GM04503 (cell line): ENCODE data around the gene GJC2.

Source experiments
- DNase-seq: peaks from one replicate; pipeline ENCODE4 v3.0.0-alpha.2; 2012; ENCODE audit warnings: low read depth

GJC2 gene

GRCh38 chr1:228158151-228159007 lies 8.6 kb downstream of the GJC2 start:
- no peak for DNase-seq

DNA sequence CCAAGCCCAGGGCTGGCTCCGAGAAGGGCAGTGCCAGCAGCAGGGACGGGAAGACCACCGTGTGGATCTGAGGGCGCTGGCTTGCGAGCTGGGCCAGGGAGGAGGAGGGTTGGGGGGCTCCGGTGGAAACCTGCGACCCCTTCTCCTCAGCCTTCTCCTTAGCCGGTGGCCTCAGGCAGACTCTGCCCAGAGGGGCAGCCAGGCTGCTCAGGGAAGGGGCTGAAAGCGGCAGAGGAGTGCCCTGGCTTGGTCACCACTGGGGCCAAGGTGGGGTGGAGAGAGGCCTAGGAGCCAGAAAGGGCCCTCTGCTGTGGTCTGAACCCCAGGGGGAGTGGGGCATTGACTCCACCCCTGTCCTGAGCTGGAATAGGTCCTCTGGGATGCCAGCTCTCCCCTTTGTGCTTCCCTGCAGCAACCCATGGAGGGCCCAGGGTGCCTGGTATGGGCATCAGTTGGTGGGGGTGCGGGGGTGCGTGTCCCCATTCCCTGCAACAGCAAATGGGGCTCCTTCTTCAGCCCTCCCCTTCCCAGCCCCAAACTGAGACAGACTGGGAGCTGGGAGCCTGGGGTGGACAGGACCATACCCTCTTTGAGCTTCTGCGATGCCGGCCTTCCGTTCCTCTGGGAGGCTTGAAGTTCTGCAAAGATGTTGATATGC lies 9.4 kb downstream of the GJC2 start:
- no peak for DNase-seq

DNA sequence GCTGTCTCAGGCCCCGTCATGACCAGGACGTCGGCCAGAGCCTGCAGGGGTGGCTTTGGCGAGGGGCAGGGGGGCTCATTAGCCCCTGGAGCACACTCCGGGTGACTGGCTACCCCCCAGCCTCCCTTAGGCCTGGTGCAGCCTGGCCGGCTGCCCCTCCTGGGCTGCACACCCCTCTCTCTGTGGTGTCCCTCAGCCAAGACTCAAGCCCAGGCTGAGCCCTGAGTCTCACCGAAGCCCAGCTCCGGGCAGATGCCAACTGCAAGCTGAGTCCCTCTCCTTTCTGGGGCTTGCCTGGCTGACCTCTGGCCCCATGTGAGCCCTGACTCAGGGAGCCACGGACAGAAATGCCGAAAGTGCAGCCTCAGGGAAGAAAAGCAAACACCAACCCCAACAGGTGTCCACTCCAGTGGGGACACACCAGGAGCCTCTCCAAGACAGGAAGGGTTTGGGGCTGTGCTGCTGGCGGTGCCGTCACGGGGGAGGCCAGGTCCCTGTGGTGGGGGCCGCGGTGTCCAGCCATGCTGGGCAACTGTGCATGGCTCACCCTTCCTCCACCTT lies 10.6 kb downstream of the GJC2 start:
- no peak for DNase-seq

DNA sequence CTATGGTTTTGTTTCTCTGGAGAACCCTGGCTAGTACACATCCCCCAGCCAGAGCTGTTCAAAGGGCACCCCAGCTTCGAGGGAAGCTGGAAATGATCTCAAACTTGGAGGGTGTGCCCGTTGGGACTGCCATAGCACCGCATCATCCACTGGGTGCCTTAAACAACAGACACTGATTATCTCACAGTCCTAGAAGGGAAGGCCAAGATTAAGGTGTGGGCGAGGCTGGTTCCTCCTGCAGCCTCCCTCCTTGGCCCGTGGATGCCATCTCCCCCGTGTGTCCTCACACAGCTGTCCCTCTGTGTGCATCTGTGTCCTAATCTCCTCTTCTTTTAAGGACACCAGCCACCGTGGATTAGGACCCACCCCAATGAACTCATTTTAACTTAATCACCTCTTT lies 11.6 kb downstream of the GJC2 start:
- no peak for DNase-seq

GRCh38 chr1:228161866-228162265 lies 12.1 kb downstream of the GJC2 start:
- DNase-seq: no peak

DNA sequence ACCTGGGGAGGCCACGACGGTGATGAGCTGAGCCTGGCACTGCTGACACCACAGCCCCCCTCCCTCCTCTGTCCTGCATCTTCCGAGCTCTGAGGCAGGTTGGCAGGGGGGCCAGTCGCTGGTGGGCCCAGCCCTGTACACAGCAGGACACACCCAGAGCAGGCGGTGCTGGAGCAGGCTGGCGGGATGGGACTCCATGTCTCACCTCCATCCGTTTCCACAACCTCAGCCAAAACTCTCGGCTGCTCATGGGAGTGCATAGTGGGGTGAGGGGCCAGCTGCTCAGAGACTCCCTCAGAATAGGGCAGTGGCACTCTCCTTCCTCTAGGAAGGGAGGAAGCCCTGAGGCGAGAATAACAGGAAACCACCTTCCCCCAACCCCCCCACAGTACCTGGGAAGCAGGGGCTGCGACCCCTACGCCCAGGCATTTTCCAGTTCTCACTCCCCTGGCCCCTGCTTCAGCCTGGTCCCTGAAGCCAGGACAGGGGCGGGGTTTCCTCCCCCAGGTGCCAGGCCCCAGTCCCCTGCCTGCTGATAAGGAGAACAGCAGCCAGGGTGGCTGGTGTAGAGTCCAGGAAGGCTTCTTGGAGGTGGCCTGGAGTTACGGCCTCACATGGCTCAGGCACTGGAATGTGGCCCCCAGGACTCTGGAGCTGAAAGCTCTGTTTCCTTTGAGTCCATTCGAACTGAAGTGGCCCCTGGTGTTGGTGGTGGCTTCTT lies 12.7 kb downstream of the GJC2 start:
- no peak for DNase-seq

GRCh38 chr1:228163007-228163753 lies 13.4 kb downstream of the GJC2 start:
- no peak for DNase-seq

DNA sequence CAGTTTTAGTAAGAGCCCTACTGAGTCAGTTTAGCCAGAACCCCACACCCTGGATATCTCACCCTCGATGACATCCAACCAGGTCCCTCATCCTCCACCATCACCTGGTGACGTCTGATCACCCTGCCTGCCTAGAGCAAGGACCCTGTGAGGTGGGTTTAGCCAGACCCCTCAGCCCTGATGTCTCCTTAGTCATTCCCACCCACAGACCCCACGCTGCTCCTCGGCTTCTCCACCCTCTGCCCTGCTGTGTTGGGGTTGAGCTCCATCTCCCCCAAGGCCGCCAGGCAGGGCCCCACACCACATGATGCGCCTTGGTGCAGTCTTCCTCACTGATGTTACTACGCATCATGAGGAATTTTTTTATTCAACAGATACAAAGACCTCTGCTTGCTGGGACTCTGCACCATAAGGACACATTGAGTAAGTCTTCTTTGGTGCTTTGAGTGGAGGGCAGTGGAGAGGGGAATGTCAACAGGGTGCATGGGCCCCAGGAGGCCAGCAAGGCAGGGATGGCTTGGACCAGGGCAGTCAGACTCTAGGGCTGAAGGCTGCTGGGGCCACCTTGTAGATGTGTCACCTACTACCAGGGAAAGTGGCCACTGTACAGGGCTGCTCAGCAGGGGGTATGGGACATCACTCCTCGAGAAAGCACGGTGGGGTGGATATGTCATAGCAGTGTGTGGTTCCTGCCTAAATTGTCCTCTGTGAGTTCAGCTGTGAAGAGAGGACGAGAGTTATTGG lies 14.2 kb downstream of the GJC2 start:
- no peak for DNase-seq

GRCh38 chr1:228164561-228165371 lies 15.0 kb downstream of the GJC2 start:
- DNase-seq: no peak

DNA sequence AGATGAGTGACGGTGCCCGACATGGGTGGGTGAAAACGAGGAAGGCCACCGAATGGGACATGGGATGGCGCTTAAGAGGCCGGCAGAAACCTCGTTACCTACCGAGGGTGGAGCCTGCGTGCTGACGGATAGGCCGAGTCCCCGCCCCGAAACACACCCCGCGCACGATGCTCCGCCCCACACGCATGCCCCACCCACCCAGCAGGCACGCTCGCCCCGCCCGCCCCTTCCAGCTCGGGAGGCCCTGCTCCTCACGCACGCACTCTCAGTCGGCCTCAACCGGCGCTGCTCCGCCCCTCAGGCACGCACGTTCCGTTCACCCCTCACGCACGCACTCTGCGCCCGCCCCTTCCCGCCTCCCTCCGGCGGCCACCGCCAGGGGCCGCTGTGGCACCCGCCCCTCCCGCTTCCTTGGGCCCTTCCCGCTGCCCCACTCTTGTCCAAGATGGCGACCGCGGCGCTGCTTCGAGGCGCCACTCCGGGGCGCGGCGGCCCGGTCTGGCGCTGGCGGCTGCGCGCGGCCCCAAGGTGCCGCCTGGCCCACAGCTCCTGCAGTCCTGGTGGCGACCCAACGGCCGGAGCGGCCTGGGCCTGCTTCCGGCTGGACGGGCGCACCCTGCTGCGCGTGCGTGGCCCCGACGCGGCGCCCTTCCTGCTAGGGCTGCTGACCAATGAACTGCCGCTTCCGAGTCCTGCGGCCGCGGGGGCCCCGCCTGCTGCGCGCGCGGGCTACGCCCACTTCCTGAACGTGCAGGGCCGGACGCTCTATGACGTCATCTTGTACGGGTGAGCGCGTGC lies 15.8 kb downstream of the GJC2 start, which contains the start of gene IBA57:
IBA57 (plus strand) TSS at position 433 of the 798 bp plus-strand sequence; CDS start at position 446, 13 bp downstream.
- DNase-seq: peak; percentile 83

DNA sequence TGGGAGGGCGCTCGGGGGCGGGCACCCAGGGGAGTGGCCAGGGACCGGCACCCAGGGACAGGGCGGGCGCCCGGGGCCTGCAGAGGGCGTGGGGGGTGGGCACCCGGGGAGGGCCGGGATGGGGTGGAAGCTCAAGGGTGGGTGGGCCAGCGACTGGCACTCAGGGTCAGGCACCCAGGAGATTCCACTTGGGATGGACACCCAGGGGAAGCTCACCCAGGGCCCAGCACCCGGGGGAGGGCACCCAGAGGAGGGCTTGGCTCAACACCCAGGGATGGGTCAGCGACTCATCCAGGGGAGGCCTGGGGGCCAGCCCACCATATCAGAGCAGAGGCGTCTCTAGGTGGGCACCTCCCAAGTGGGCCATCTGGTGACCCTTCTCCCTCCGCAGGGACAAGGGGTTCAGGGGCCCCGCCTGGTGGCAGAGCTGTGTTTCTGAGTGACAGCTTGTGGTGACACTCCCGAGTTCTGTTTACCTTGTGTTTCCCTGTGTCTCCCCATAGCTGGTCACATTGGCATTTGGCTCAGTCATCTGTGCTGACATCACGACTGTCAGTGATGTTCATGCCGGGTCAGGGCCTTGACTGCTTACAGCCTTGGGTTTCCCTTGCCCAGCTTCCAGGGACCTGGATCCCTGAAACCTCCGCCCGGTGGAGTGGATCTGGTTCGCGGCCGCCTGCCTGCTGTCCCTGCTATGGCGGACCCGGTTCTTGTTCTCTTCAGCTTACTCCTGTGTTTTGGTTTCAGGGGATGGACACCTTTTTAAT lies 16.6 kb downstream of the GJC2 start:
- DNase-seq: peak; percentile 57

DNA sequence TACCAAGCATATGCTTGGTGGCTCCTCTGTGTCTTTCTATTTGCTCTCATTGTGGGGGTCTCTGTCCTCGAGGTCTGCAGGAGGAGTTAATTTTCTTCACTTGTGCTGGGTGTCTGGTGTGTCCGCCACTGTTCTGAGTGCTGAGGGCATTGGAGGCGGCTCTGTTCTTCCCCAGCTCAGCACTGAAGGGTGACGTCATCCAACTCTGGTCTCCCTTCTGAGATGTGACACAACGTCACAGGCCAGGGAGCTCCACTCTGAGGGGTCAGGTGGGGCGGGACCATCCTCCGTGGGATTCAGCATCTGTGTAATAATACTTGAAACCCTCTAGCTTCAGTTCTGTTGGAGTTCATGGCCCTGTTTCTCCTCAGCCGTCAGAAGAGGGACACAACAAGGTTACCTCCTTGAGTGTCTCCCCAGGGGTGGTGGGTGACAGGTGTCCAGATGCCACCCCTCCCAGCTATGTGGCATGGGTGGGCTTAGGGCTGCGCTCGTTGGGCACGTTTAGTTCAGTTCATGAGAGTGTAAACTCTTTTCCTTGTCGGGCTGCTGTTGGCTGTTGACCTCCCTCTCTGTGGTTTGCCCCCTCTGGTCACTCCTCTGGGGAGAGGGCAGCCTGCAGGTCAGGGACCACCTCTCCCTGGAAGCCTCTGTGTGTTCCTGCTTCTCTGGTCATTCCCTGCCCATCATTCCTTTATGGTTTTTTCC lies 19.0 kb downstream of the GJC2 start:
- DNase-seq: no peak

- no peak for DNase-seq
These were observed 19.6 kb downstream of the GJC2 start for GRCh38 chr1:228169345-228169744.

DNA sequence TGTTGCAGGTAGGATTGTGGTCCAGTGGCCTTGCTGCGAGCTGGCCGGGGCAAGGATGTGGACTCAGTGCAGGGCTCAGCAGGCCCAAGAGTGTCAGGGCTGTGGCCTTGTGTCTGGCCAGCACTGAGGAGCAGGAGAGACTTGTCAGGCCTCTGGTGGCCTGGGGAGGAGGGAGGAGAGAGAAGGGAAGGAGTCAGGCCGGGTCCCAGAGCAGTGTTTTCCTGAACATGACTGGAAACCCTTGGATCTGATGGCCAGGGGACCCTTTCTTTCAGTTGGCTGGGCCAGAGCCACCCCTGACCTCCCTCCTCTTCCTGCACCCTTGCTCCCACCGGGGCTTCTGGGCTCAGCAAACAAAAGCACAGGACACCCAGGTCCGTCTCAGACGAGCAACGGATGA lies 20.9 kb downstream of the GJC2 start:
- DNase-seq: no peak

- DNase-seq: no peak
These were observed 21.6 kb downstream of the GJC2 start for GRCh38 chr1:228171221-228171891.

DNA sequence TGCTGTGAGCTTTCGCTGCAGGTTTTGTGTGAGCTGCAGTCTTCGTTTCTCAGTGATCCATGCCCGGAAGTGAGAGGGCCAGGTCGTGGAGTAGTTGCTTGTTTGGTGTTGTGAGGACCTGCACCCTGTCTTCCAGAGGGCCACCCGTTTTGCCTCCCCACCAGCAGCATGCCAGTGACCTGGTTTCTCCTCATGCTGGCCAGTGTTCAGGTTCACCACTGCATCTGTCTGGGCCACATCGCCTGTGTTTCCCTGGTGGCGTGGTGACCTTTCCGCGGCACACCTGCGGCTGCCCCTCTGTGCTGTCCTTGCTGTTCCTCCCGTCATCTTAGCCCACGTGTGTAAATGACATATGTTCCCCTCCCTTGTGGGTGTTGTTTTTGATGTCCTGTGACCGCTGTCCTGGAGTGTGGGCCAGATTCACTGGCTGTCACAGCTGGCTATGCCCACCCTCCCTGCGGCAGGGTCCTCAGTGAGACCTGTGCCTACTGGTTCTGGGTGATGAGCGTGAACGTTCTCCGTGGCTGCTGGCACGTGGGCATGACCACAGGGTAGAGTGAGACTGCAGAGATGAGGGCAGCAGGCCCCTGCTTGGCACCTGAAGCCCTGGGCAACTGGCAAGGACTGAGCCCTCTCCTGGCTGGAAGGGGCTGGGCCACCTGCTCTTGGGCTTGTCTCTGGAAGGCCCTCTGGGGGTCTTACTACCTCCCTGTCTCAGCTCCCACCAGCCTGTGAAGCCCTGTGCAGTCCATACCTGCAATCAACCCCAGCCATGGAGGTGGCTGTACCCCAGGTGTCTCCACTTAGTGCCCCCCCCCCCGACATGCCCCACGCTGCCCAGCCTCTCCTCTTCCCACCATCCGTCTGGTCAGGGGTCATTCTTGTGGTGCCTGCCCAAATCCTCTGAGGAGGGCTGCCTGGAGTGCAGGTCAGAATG lies 23.1 kb downstream of the GJC2 start:
- DNase-seq: no peak
